ENCODE measurements around the gene CLIC5. TPM values are rescaled to one million over a fixed set of nuclear protein-coding genes. Genes with fewer than 3 reads are reported as not detected.

Gene CLIC5
- total RNA-seq, 1 donor from 2014 or later = not detected

GRCh38 chr6:45881705-45882467 lies 133.8 kb downstream of the CLIC5 start:
- Mint-ChIP-seq H3K36me3 (ENCODE audit: unreplicated experiment) (no peaks in the 10 kb centered on the region), H3K27ac (ENCODE audit: unreplicated experiment) (no peak overlapping the region), H3K4me1 (ENCODE audit: unreplicated experiment) (peaks cover 12% of the 10 kb centered on the region), H3K27me3 (ENCODE audit: unreplicated experiment) (peaks cover 37% of the 10 kb centered on the region), H3K4me3 (ENCODE audit: unreplicated experiment) (no peak overlapping the region), H3K9me3 (ENCODE audit: unreplicated experiment) (no peaks in the 10 kb centered on the region)
- no peak for DNase-seq (ENCODE audit: extremely low spot score, unreplicated experiment)
- no peak for TF ChIP-seq CTCF (IDR thresholded peaks at IDR 0.05)

GRCh38 chr6:45880676-45881075 lies 135.0 kb downstream of the CLIC5 start:
- H3K36me3 Mint-ChIP-seq (ENCODE audit: unreplicated experiment) = no peaks in the 10 kb centered on the region
- no peak overlapping the region for H3K4me3 Mint-ChIP-seq (ENCODE audit: unreplicated experiment)
- peaks cover 12% of the 10 kb centered on the region for H3K4me1 Mint-ChIP-seq (ENCODE audit: unreplicated experiment)
- peaks cover 25% of the 10 kb centered on the region for H3K27me3 Mint-ChIP-seq (ENCODE audit: unreplicated experiment)
- H3K27ac Mint-ChIP-seq (ENCODE audit: unreplicated experiment) = no peak overlapping the region
- no peak for DNase-seq (ENCODE audit: extremely low spot score, unreplicated experiment)
- H3K9me3 Mint-ChIP-seq (ENCODE audit: unreplicated experiment) = no peaks in the 10 kb centered on the region
- TF ChIP-seq CTCF (IDR thresholded peaks at IDR 0.05) = no peak

GRCh38 chr6:45880159-45880558 lies 135.5 kb downstream of the CLIC5 start:
- no peak for TF ChIP-seq CTCF (IDR thresholded peaks at IDR 0.05)
- Mint-ChIP-seq H3K27me3 (ENCODE audit: unreplicated experiment) (peaks cover 21% of the 10 kb centered on the region), H3K36me3 (ENCODE audit: unreplicated experiment) (no peaks in the 10 kb centered on the region), H3K4me1 (ENCODE audit: unreplicated experiment) (peaks cover 12% of the 10 kb centered on the region), H3K4me3 (ENCODE audit: unreplicated experiment) (no peak overlapping the region), H3K9me3 (ENCODE audit: unreplicated experiment) (no peaks in the 10 kb centered on the region), H3K27ac (ENCODE audit: unreplicated experiment) (no peak overlapping the region)
- no peak for DNase-seq (ENCODE audit: extremely low spot score, unreplicated experiment)

- H3K27ac Mint-ChIP-seq (ENCODE audit: unreplicated experiment) = no peak overlapping the region
- peaks cover 12% of the 10 kb centered on the region for H3K4me1 Mint-ChIP-seq (ENCODE audit: unreplicated experiment)
- H3K4me3 Mint-ChIP-seq (ENCODE audit: unreplicated experiment) = no peak overlapping the region
- TF ChIP-seq CTCF (IDR thresholded peaks at IDR 0.05) = no peak
- no peak for DNase-seq (ENCODE audit: extremely low spot score, unreplicated experiment)
- H3K27me3 Mint-ChIP-seq (ENCODE audit: unreplicated experiment) = peaks cover 12% of the 10 kb centered on the region
- H3K36me3 Mint-ChIP-seq (ENCODE audit: unreplicated experiment) = no peaks in the 10 kb centered on the region
- H3K9me3 Mint-ChIP-seq (ENCODE audit: unreplicated experiment) = no peaks in the 10 kb centered on the region
Measured at GRCh38 chr6:45877970-45878590, 137.6 kb downstream of the CLIC5 start.

- TF ChIP-seq CTCF (IDR thresholded peaks at IDR 0.05) = no peak
- Mint-ChIP-seq H3K4me3 (ENCODE audit: unreplicated experiment) (no peak overlapping the region), H3K36me3 (ENCODE audit: unreplicated experiment) (no peaks in the 10 kb centered on the region), H3K27me3 (ENCODE audit: unreplicated experiment) (peaks cover 25% of the 10 kb centered on the region), H3K4me1 (ENCODE audit: unreplicated experiment) (peaks cover 5% of the 10 kb centered on the region), H3K9me3 (ENCODE audit: unreplicated experiment) (no peaks in the 10 kb centered on the region), H3K27ac (ENCODE audit: unreplicated experiment) (no peak overlapping the region)
- no peak for DNase-seq (ENCODE audit: extremely low spot score, unreplicated experiment)
Measured at GRCh38 chr6:45872827-45873365, 142.8 kb downstream of the CLIC5 start.
